DND-41 (cell line): Measurements from ENCODE around the gene RGS12.

Experiments
- EZH2 ChIP-seq: IDR thresholded peaks from 3 replicates; pipeline ENCODE4 v1.6.1; 2012; ENCODE audit warnings: borderline replicate concordance, low read depth, mild to moderate bottlenecking, moderate library complexity, low read length, inconsistent platforms; ENCODE audit not compliant: severe bottlenecking
- TF ChIP-seq, protein P1 (sequence below): IDR thresholded peaks from 2 replicates; pipeline ENCODE4 v1.5.1; 2012; ENCODE audit warnings: borderline replicate concordance, low read length, moderate library complexity, mild to moderate bottlenecking; ENCODE audit not compliant: poor library complexity, severe bottlenecking; ENCODE audit errors: extremely low read depth

DNA sequence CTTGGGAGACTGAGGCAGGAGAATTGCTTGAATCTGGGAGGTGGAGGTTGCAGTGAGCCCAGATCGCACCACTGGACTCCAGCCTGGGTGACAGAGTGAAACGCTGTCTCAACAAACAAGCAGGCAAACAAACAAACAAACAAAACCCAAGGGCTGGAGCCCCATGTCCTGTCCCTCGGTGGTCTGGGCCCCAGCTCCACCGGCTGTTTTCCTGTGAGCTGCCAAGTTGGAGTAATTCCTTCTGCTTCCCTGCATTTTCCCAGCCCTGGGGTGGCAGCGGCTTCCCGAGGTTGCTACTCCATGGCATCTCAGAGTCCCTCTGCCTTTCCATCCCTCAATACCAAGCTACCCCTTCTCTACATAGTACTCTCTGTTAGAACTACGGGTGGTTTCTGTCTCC, 43.2 kb downstream of the RGS12 start:
- TF ChIP-seq, protein P1, sequence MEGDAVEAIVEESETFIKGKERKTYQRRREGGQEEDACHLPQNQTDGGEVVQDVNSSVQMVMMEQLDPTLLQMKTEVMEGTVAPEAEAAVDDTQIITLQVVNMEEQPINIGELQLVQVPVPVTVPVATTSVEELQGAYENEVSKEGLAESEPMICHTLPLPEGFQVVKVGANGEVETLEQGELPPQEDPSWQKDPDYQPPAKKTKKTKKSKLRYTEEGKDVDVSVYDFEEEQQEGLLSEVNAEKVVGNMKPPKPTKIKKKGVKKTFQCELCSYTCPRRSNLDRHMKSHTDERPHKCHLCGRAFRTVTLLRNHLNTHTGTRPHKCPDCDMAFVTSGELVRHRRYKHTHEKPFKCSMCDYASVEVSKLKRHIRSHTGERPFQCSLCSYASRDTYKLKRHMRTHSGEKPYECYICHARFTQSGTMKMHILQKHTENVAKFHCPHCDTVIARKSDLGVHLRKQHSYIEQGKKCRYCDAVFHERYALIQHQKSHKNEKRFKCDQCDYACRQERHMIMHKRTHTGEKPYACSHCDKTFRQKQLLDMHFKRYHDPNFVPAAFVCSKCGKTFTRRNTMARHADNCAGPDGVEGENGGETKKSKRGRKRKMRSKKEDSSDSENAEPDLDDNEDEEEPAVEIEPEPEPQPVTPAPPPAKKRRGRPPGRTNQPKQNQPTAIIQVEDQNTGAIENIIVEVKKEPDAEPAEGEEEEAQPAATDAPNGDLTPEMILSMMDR, result no peak
- TF ChIP-seq EZH2, result no peak
